NCI-H146 (cell line): ENCODE data around the gene CYB5R3.
A peak's percentile ranks its signal among the peaks of the same experiment; 100 is the strongest.

Experiments used
- DNase-seq: peaks from one replicate; lab custom pipeline; 2025; lab: John Stamatoyannopoulos, UW

The CYB5R3 gene

GRCh38 chr22:42649246-42650099, at the start of gene CYB5R3:
Gene CYB5R3, minus strand, starts transcription at chr22:42649392. Its CDS starts 77 bp downstream, at chr22:42649315.
- DNase-seq = peak; percentile 69

DNA sequence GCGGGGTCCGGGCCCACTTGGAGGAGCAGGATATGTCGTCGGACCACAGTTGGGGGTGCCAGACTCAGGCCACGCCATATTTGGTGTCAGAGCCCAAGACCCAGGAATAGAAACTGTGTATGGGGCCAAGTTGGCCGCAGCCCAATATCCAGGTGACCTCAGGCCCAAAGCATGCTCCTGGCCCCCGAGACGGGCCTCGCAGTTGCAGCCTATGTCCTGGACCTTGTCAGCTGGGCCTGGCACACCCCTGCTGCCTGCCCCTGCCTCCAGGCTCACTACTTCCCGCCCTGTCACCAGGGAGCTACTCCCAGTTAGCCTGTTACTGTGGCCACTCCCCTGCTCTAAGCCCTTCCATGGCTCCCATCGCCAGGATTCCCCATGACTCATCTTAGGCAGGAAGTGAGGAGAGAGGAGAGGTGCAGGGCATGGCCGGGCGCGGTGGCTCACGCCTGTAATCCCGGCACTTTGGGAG, 48.4 kb upstream of the CYB5R3 start:
- no peak for DNase-seq

- no peak for DNase-seq
Measured at GRCh38 chr22:42696331-42696967, 47.3 kb upstream of the CYB5R3 start.

DNA sequence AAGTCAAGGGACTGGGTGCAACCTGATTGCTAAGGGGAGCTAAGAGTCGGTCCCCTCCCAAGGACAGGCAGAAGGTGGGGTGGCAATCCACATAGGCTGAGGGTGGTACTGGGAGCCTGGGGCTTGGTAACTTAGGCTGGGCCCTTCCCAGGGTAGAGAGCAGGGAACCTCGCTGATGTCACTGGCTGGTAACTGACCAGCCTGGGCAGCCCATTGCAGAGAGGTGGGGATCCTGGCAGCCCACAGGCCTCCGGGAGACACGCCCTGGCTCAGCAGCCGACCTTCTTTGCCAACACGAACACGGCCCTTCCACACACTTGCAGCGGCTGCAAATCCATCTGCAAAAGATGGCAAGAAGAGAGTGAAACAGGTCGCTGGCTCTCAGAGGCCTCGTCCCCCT, 46.1 kb upstream of the CYB5R3 start:
- DNase-seq = no peak

GRCh38 chr22:42693763-42694683, 44.8 kb upstream of the CYB5R3 start:
- no peak for DNase-seq

DNA sequence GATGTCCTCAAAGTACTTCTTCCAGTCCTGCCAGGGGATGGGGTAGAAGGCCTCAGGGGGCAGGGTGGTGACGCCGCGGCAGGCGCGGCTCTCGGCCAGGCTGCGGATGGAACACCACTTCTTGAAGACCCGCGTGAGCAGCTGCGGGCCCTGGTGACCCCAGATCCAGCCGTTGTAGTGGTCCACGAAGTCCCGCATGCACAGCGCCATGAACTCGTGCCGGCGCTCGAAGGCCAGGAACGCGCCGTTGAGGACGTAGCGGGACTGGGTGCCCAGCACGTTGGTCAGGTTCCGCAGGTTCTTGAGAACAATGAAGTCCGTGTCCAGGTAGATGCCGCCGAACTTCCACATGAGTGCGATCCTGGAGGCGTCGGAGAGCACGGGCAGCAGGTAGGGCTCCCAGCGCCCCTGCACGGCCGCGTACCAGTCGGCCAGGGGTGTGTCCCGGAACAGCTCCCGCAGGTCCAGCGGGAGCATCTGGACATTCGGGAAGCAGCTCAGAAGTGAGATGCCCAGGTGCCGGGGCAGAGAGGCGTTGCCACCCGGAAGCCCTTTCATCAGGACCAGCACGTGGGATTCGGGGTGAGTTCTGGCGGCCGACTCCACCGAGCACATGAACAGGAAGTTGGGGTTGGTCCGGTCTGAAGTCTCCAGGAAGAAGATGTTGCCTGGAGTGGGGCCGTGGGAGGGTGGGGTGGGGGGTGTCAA, 44.0 kb upstream of the CYB5R3 start:
- DNase-seq = no peak

- DNase-seq = no peak
Measured at GRCh38 chr22:42692239-42693054, 43.3 kb upstream of the CYB5R3 start.

GRCh38 chr22:42691440-42691839, 42.2 kb upstream of the CYB5R3 start:
- DNase-seq = no peak

DNA sequence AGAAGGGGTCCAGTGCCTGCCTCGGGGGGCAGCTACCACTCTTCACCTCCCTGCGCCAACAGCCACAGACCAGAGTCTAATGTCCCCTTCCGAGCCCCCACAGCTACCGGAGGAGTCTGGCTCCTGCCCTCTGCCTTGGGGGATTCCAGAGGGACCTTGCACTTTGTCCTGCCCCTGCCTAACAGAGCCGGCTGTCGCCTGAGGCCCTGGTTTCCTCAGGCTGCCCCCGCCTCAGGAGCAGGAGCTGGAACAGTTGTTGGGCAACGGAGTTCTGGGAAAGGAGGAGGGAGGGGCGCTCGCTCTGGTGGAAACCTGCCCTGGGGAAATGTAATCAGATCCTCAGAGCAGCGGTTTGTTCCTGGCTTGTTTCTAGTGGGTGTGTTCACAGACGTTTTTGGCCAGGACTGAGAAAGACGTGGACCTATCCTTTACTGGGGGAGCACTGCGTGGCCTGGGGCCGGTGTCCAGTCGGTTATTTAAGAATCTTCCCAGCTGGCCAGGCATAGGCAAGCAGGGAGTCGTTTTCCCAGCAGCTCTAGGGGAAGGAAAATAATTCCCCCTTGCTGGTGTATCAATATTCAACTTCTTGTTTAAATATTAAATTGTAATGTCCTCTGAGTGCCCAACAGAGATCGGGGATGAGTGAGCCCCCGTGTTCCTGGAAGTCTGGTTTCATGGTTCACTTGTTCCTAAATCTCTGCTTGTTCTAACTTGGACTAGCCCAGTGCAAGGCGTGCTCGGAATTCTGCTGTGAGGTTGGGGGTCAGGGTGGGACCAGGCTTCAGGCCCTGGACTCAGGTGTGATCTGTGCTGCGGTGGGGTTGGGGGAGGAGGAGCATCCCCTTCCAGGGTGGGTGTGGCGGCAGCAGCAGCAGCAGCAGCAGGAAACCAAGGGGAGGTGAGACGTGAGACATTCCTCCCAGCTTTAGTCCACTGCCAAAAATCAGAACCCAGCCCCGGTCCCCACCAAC, 39.3 kb upstream of the CYB5R3 start:
- DNase-seq = peak; percentile 46

DNA sequence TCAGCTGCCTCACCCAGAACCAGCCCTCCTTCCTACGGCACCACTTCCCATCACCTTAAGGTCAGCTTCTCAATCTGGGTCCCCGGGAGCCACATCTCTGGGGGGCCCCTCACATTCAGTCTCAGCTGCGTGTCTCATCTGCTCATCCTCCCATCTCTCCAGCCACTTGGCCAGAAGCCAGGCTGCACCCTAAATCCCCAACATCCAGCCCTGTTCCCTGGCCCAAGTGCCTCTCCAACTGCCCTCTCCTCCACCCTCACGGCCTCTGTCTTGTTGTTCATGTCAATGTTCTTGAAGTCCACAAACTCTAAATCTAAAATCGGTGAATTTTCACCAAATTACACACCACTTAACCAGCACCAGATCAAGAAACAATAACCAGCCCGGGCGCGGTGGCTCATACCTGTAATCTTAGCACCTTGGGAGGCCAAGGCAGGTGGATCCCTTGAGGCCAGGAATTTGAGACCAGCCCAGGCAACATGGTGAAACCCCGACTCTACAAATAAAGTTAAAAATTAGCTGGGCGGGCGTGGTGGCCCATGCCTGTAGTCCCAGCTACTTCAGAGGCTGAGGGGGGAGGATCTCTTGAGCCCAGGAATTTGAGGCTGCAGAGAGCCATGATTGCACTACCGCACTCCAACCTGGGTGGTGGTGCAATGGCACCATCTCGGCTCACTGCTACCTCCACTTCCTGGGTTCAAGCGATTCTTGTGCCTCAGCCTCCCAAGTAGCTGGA, 37.7 kb upstream of the CYB5R3 start:
- no peak for DNase-seq

GRCh38 chr22:42685941-42686653, 36.9 kb upstream of the CYB5R3 start:
- no peak for DNase-seq

DNA sequence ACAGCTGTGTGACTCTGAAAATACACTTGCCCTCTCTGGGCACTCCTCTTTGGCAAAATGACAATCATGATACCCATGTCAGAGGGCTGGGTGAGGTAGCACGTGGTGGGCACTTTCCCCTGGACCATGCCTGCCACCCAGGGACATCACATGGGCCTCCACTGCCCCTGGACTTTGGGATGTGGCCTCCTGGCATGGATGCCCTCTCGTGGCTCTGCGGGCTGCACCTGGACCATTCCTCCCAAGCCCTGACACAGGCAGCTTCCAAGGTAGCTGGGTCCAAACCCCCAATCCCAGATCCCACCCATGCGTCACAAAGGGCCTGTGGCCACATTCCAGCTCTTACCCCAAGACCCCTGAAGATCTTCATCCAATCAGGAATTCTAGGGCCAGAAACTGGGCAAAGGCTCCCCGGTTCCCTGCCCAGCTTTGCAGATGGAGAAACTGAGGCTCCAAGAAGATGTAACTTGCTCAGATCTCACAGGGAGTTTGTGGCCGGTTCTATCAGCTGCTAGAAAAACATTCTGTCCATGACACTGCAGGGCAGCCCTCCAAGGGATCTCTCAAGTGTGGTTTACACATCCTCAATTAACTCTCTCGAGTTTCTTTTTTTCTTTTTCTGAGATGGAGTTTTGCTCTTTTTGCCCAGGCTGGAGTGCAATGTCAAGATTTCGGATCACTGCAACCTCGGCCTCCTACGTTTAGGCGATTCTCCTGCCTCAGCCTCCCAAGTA, 35.4 kb upstream of the CYB5R3 start:
- DNase-seq = no peak

- no peak for DNase-seq
Measured at GRCh38 chr22:42683578-42684283, 34.5 kb upstream of the CYB5R3 start.

DNA sequence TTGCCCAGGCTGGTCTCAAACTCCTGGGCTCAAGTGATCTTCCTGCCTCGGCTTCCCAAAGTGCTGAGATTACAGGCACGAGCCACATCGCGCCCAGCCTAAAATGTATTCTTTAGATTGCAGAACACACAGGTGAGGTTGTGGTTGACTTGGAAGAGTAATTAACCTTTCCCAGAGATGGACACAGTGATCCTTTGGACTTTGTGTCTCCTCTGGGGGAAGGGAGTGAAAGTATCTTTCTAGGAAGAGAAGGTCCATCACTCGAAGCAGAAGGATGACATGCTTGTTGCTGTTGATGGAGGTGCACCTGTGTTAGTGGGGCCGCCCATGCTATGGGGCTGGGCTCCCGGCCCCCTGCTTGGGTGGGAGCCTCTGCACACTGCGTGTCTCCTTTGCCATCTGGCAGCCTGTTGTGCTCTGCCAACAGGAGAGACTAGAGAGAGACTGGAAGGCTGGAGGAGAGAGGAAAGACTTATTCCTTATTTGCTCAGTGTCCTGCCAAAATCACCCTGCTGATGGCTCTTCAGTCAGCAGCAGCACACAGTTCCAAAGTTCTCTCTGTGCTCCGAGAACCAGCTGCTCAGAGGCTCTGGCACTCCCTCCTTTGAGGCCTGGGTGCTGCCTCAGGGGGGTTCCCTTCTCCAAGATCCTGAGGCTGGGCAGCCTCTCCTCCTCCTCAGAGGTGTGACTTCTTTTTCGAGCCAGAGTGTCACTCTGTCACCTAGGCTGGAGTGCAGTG, 33.1 kb upstream of the CYB5R3 start:
- DNase-seq = no peak

DNA sequence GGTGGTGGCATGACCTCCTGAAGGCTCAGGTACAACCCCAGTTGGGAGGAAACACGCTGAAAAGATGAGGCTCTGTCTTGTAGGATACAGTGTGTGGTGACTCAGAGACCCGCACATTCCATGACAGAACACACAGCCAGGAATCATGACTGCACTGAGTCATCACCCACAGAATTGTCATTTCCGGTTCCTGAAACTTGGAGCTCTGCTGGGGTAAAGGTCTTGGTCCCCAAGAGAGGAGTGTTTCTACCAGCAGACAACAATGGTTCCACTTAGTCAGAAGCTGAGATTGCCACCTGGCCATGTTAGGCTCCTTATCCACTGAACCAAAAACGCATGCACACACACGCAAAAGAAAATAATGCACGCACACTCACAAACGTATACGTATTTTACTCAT, 31.5 kb upstream of the CYB5R3 start:
- no peak for DNase-seq

- no peak for DNase-seq
Measured at GRCh38 chr22:42679691-42680090, 30.5 kb upstream of the CYB5R3 start.
